Skeletal muscle cell (primary cell): ENCODE results near the gene CPN1.
"Not testable (repeated sequence)": the region's sequence is repeated elsewhere in the genome, so short reads cannot be mapped to it uniquely, and the experiment has no call there.

Experiments used
- DNase-seq: peaks from one replicate; pipeline ENCODE4 v3.0.0-alpha.2; 2010; ENCODE audit warnings: low read depth
- H3K4me3 ChIP-seq: 2 replicates; pipeline ENCODE4 v1.5.1; 2011; ENCODE audit warnings: low read depth, mild to moderate bottlenecking, control low read depth, low read length, moderate library complexity

Gene CPN1

DNA sequence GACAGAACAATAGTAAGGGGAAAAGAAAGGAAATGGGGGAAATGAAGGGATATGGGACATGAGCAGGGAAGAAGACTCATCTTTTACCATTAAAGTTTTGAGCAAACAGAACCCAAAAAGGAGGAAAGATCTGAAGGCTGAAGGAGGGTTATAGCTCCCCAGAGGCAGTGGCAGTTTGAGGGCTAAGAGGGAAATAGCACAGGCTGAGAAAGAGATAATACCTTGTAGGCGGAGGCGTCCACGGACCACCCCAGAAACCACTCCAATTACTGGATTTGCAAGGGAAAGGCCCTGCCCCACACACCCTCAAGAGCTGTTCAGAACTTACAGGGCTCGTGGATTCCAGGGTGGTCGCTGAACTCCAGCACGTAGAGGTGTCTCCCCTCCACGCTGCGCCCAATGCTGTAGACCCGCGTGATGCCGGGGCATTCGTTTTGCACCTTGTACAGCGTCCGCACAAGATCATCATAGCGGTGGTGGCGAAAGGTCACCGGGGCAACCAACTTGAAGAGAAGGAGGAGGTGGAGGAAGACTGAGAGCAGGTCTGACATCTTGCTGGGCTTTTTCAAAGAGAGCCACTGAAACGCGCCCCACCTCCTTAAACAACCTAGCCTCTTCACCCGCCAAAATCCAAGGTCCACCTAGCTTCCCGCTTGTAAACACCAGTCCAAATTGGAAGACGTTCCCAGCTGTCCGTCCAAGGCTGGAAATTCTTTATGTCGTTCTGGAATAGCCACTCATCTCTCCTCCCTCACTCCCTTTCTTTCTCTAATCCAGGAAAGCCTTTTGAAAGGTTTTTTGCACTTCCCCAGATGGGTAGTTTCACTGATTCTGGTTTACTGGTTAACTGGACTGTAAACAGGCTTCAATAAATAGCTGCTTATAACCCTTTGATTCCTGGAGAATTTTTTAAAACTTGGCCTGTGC is at the start of gene CPN1:
Gene CPN1, minus strand, starts transcription at position 795 of the 927 bp plus-strand sequence. Its CDS starts 244 bp downstream, at position 551.
- H3K4me3 ChIP-seq, result no peak within 1 kb of the TSS
- DNase-seq, result no peak

DNA sequence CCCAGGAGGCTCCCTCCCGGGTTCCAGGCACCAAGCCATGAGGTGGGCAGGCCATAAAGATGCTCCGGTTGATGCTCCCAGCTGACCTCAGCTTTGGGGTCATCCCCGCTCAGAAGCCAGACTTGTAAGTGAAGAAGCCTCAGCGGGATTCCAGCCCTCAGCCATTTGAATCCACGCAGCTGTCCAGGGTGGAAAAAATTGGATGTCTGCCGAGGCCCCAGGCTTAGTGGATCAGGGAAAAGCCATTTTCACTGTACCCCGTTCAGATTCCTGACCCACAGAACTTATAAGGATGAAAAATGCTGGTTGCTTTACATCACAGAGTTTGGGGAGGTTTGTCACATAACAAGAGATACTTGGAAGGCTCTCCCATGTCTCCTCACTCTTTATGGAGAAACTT is 49.2 kb upstream of the CPN1 start:
- DNase-seq, result no peak
- no peak overlapping the region for H3K4me3 ChIP-seq

DNA sequence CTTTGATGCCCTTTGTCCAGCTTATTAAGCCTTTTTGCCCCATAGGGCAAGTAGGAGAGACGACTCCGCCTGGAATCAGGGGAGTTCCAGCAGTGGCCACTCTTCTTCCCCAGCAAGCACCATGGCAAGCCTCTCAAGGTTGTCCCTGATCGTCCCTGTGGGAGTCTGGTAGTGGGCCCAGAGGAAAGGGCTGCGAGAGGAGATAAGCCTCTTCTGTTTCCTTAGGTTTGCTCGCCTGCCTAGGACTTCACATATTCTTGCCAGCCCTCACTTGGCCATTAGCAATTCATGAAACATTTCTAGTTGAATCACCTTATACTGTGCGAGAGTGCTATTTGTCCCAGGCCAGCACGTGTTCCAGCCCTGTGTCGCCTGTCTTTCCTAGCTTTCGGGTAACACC is 47.8 kb upstream of the CPN1 start:
- H3K4me3 ChIP-seq, result no peak overlapping the region
- no peak for DNase-seq

DNA sequence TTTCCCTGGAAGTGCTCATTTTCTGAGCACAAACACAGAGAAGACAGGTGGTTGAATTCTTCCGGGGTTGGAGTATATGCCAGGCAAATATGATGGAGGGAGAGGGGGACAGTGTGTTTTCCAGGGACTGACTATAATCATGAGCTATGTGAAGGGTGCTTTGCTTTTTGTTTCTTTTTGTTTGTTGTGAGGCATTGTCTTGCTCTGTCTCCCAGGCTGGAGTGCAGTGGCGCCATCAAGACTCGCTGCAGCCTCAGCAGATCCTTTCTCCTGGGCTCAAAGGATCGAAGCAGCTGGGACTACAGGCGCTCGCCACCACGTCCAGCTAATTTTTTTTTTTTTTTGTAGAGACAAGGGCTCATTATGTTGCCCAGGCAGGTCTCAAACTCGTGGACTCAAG is 47.3 kb upstream of the CPN1 start:
- DNase-seq, result no peak
- no peak overlapping the region for H3K4me3 ChIP-seq

DNA sequence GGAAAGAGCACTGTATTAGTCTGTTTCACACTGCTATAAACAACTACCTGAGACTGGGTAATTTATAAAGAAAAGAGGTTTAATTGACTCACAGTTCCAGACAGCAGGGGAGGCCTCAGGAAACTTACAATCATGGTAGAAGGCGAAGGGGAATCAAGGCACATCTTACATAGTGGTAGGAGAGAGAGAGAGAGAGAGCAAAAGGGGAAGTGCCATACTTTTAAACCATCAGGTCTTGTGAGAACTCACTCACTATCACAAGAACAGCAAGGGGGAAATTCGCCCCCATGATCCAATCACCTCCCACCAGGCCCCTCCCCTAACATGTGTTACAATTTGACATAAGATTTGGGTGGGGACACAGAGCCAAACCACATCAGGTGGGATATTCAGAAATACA is 43.7 kb upstream of the CPN1 start:
- not testable (repeated sequence) for H3K4me3 ChIP-seq, DNase-seq

DNA sequence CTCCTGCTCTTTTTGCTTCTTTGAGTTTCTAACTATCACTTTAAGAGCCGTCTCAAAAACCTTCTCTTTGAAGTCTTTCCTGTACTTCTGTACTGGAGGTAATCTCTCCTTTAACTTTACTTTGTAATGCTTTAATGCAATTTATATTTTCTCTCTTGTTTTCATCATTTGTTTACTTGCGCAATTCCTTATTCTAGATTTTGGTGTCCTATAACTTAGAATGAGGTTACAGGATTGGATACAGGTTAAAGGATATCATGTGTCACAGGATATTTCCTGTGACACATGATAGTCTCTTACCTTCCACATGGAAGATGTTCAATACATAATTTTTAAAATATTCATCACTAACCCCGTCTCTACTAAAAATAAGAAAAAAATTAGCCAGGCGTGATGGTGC is 42.4 kb upstream of the CPN1 start:
- no peak for DNase-seq
- H3K4me3 ChIP-seq, result no peak overlapping the region

DNA sequence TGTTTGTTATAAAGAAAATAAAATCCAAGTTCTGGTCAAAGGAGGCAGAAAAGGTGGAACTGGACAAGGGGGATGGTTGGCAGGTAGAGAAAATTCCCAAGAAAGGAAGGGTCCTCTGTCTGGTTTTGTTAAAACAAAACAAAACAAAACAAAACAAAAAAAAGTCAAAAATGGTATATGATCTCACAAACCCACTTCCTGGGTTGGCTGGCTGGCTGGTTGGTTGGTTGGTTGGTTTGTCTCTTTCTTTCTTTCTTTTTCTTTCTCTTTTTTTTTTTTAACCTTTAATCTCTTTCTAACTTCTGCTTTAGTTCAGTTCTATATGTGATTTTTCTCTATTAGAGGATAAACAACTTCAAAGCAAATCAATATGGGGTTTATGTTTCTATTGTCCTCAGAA is 41.1 kb upstream of the CPN1 start:
- DNase-seq, result no peak
- no peak overlapping the region for H3K4me3 ChIP-seq

DNA sequence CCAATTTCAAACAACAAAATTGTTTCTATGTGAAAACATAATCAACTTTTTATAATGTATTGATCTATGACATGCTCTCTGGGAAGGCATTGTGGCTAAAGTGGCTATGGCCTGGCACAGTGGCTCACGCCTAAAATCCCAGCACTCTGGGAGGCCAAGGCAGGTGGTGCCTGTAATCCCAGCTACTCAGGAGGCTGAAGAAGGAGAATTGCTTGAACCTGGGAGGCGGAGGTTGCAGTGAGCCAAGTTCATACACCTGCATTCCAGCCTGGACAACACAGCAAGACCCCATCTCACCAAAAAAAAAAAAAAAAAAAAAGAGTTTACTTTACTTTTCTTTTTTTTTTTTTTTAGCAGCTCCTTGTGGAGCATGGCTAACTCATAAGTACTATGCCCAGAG is 38.9 kb upstream of the CPN1 start:
- no peak overlapping the region for H3K4me3 ChIP-seq
- no peak for DNase-seq

DNA sequence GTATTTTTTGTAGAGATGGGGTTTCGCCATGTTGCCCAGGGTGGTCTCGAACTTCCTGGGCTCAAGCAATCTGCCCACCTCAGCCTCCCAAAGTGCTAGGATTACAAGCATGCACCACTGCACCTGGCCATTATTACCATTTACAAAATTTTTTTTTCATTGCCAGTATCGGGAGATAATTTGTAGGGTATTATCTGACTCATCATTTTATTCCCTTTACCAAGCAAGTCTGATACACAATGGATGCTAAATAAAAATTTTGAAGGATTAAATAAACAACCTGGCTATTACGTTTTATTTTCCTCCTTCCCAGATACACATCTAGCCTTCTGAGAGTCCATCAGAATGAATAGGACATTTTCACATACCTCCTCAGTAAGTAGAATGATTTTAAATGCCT is 38.1 kb upstream of the CPN1 start:
- H3K4me3 ChIP-seq, result no peak overlapping the region
- no peak for DNase-seq

DNA sequence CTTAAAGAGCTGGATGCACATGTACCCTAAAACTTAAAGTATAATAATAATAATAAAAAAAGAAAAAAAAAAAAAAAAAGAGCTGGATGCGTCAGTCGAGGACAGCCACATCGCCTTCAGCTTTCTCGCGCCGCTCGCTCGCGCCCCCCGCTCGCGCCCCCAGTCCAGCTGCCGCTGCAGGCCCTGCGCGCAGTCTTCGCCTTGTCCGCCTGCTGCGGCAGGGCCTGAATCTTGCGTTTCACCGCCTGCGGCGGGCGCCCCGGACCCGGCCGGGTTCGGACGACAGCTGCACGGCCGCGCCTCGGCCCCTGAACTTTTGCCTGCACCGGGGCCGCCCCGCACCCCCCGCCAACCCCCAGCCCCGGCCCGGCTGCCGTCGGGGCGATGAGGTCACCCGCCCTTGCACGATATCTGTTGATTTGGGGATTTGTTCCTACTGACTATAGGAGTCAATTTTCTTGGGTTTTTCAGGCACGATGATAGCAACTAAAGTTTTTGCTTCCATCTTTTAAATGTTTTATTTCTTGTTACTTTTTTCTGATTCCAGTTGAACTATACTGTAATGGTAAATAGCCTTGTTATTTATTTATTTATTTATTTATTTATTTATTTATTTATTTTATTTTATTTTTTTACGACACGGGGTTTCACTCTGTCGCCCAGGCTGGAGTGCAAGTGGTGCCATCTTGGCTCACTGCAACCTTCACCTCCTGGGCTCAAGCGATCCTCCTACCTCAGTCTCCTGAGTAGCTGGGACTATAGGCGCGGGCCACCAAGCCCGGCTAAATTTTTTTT is 33.5 kb upstream of the CPN1 start:
- peak overlapping the region; percentile 8 for H3K4me3 ChIP-seq
- DNase-seq, result no peak

DNA sequence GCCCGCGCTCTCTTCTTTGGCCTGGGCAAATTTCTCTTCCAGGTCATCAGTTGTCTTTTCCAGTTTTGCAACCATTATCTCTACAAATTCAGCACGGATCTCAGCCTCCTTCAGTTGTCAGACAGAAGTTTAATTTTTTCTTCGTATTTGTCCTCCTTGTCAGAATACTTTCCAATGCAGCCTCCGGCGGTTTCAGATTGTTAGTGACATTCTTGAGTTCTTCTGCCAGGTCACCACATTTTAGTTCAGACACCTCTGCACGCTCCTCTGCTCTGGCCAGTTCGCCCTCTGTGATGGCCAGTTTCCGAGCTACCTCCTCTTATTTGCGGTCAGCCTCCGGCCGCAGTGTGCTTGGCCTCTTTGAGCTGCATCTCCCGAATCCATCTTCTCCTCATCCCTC is 32.8 kb upstream of the CPN1 start:
- DNase-seq, result no peak
- no peak overlapping the region for H3K4me3 ChIP-seq

DNA sequence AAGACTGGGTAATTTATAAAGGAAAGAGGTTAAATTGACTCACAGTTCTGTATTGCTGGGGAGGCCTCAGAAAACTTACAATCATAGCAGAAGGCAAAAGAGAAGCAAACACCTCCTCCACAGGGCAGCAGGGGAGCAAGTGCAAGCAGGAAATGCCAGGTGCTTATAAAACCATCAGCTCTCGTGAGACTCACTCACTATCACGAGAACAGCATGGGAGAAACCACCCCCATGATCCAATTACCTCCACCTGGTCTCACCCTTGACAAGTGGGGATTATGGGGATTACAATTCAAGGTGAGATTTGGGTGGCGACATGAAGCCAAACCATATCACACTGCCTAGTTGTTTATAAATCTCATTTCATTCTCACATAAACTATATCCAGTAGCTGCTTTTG is 28.0 kb upstream of the CPN1 start:
- H3K4me3 ChIP-seq, result no peak overlapping the region
- no peak for DNase-seq

DNA sequence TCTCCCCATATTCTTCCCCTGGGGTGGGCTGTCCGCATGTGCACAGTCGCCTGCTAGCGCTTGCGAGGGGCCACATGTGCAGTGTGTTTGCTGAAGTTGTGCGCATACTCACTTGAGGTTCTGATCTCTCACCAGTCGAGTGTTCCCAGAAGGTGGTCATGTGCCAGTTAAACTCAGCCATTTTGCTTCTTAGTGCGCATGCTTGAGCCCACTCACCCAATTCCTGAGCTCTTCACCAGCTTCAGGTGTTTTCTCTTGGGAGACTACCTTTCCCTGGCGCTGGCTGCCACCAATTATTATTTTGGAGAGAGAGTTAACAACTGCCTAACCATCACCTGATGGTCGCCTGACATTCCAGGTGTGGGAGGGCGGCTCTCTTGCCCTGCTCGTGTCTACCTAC is 25.2 kb upstream of the CPN1 start:
- DNase-seq, result no peak
- no peak overlapping the region for H3K4me3 ChIP-seq

DNA sequence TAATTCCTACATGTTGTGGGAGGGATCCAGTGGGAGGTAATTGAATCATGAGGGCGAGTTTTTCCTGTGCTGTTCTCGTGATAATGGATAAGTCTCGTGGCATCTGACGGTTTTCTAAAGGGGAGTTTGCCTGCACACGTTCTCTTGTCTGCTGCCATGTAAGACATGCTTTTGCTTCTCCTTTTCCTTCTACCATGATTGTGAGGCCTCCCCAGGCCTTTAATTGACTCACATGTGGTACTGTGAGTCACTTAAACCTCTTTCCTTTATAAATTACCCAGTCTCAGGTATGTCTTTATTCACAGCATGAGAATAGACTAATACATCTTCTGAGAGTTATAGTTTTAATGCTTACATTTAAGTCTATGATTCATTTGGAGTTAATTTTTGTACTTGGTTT is 22.6 kb upstream of the CPN1 start:
- no peak overlapping the region for H3K4me3 ChIP-seq
- no peak for DNase-seq

DNA sequence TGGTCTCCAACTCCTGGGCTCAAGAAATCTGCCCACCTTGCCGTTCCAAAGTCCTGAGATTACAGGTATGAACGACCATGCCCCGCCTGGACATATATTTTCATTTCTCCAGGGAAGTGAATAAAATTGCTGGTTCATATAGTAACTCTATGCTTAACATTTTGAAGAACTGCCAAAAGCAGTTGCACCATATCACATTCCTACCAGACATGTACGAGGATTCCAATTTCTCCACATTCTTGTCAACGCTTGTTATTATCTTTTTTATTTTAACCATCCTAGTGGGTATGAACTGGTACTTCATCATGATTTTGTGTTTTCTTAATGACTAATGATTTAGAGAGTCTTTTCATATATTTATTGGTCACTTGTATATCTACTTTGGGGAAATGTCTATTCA is 21.9 kb upstream of the CPN1 start:
- no peak overlapping the region for H3K4me3 ChIP-seq
- peak; percentile 6 for DNase-seq

DNA sequence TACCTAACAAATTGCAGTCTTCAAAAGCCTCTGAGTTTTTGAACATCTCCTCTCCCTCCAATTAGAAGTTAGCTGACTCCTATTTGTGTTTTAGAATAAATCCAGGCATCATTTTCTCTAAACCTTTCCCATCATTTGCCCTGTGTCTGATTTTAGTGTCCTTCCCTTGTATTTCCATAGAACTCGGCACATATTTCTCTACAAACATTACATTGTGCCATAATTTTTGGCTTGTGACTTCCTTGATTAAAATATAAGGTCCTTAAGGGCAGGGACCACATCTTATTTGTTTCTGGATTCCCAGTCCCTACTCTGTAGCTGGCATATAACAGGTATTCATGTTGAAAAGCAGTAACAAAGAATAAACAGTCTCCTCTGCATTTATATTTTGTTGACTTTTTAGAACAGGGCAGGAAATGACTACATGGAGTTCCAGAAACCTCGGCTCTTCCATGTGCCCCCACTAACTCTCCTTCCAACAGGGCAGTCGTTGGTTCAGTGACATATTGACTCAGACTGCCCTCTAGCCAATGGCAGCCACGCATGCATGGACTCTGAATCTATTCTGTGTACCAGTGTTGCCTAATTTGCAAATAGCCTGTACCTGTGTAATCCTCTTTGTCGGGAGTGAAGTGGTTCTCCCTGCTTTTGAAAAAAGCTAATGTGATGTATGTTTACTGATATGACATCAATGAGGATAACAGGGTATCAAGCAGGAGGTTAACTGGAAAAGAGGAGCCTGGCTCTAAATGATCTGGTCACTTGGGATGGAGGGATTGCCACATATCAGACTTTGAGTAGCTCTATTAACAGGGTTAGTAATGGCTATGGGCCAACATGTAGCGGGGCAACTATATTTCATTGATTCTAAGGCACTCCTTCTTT is 19.8 kb upstream of the CPN1 start:
- H3K4me3 ChIP-seq, result no peak overlapping the region
- DNase-seq, result no peak

DNA sequence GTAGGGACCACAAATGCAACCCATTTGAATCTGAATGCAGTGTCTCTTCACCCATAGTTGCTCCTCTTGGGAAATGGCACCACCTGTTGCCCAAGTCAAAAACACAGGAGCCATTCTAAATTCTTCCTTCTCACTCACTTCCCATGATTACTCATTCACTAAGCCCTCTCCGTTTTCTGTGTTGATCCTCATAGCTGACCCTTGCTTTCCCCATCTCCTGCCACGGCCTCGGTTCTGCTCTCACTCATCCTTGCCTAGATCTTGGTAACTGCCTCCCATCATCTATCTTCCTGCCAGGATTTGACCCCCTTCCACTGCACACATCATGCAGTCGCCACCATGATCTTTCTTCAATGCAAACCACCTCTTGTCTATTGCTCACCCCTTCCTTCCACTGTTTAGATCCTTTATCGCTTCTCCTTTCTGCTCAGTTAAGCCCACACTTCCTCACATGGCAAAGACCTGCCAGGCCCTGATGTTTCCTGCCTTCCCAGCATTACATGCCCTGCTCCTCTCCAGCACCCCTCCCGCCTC is 19.0 kb upstream of the CPN1 start:
- no peak for DNase-seq

DNA sequence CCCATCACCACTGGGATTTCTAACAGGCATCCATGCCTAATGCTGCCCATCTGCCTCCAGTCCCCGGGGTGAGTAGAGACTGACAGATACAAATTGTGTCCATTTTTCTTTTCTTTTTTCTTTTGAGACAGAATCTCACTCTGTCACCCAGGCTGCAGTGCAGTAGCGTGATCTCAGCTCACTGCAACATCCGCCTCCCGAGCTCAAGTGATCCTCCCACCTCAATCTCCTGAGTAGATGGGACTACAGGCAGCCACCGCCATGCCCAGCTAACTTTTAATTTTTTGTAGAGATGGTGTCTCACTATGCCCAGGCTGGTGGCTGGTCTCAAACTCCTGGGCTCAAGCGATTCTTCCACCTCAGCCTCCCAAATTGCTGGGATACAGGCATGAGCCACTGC is 7.6 kb upstream of the CPN1 start:
- no peak for DNase-seq
- H3K4me3 ChIP-seq, result no peak overlapping the region

More for the DNA sequence above, 19.0 kb upstream of the CPN1 start:
- H3K4me3 ChIP-seq, result no peak overlapping the region

DNA sequence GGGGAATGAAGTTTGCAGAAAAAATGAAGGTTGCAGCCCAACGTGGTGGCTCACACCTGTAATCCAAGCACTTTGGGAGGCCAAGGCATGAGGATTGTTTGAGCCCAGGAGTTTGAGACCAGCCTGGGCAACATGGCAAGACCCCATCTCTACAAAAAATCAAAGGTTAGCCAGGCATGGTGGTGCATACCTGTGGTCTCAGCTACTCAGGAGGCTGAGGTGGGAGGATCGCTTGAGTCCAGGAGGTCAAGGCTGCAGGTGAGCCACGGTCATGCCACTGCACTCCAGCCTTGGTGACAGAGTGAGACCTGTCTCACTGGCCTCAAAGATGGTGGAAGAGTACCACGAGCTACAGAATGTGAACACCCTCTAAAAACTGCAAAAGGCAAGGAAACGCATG is 5.0 kb upstream of the CPN1 start:
- H3K4me3 ChIP-seq, DNase-seq: not testable (repeated sequence)

DNA sequence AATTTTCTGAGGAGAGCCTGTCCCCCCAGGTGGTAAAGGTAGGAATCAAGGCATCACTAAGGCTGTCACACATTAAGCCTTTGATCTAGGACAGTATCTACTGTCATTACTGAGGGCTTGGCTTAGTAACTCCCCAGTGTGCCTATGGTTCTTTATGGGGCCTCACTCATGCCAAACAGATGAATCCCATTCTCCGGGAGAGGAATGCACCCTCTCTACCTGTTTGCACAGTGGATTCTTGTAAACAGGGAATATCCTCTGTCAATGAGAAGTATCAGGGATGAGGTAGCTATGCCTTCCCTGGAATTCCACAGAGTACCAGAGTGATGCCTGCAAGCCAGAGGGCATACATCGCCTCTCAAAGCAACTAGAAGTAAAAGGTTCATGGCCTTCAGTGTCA is 3.9 kb upstream of the CPN1 start:
- no peak overlapping the region for H3K4me3 ChIP-seq
- DNase-seq, result no peak
